Measurements from ENCODE around the gene UBR1. TPM values are rescaled to one million over a fixed set of nuclear protein-coding genes. Genes with fewer than 3 reads are reported as not detected.
A peak's percentile ranks its signal among the peaks of the same experiment; 100 is the strongest.

The UBR1 gene
- total RNA-seq, 1 donor from 2014 or later: 24.2 TPM

GRCh38 chr15:43105077-43105736 is 631 bp downstream of the UBR1 start:
- Histone ChIP-seq H3K4me3 (peak overlapping the region; percentile 77), H3K4me1 (peaks cover 41% of the 10 kb centered on the region), H3K27ac (replicated peaks) (peak overlapping the region; percentile 92), H3K36me3 (peaks cover 13% of the 10 kb centered on the region), H3K9me3 (replicated peaks) (no peaks in the 10 kb centered on the region), H3K27me3 (ENCODE audit: low read depth) (no peaks in the 10 kb centered on the region)
- TF ChIP-seq, protein P1, sequence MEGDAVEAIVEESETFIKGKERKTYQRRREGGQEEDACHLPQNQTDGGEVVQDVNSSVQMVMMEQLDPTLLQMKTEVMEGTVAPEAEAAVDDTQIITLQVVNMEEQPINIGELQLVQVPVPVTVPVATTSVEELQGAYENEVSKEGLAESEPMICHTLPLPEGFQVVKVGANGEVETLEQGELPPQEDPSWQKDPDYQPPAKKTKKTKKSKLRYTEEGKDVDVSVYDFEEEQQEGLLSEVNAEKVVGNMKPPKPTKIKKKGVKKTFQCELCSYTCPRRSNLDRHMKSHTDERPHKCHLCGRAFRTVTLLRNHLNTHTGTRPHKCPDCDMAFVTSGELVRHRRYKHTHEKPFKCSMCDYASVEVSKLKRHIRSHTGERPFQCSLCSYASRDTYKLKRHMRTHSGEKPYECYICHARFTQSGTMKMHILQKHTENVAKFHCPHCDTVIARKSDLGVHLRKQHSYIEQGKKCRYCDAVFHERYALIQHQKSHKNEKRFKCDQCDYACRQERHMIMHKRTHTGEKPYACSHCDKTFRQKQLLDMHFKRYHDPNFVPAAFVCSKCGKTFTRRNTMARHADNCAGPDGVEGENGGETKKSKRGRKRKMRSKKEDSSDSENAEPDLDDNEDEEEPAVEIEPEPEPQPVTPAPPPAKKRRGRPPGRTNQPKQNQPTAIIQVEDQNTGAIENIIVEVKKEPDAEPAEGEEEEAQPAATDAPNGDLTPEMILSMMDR (IDR thresholded peaks at IDR 0.05; ENCODE audit: borderline replicate concordance): no peak
- intact Hi-C loops (cut with micrococcal nuclease): no loop called here
- DNase-seq: no peak

- no peaks in the 10 kb centered on the region for H3K9me3 ChIP-seq (replicated peaks)
- H3K4me3 ChIP-seq: peak overlapping the region; percentile 77
- no peaks in the 10 kb centered on the region for H3K27me3 ChIP-seq (ENCODE audit: low read depth)
- TF ChIP-seq, protein P1 (IDR thresholded peaks at IDR 0.05; ENCODE audit: borderline replicate concordance): no peak
- intact Hi-C loops (cut with micrococcal nuclease): no loop called here
- H3K27ac ChIP-seq (replicated peaks): no peak overlapping the region
- no peak for DNase-seq
- peaks cover 13% of the 10 kb centered on the region for H3K36me3 ChIP-seq
- peaks cover 41% of the 10 kb centered on the region for H3K4me1 ChIP-seq
Observed at GRCh38 chr15:43104426-43104825, 1.4 kb downstream of the UBR1 start.

DNA sequence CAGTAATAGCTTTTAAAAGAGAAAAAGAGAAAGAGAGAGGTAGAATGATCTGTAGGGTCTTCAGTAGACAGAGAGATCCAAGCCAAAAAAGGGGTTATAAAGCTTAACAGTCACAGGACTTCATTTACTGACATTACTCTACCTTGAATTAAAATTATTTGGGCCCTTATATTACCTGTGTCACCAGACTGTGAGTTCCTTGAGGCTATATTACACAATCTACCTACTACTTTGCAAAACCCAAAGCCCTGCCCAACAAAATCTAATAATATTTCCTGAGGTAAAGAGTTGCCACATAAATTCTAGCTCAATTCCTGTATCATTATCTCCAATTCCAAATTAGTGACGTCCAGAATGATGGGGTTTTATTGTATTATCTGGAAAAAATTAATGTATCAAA is 1.9 kb downstream of the UBR1 start:
- Histone ChIP-seq H3K4me3 (no peak overlapping the region), H3K27me3 (ENCODE audit: low read depth) (no peaks in the 10 kb centered on the region), H3K9me3 (replicated peaks) (no peaks in the 10 kb centered on the region), H3K36me3 (peaks cover 13% of the 10 kb centered on the region), H3K4me1 (peaks cover 41% of the 10 kb centered on the region), H3K27ac (replicated peaks) (no peak overlapping the region)
- DNase-seq: no peak
- TF ChIP-seq, protein P1 (IDR thresholded peaks at IDR 0.05; ENCODE audit: borderline replicate concordance): no peak
- intact Hi-C loops (cut with micrococcal nuclease): no loop called here

GRCh38 chr15:43102187-43102586 is 3.7 kb downstream of the UBR1 start:
- Histone ChIP-seq H3K4me3 (no peak overlapping the region), H3K9me3 (replicated peaks) (no peaks in the 10 kb centered on the region), H3K27me3 (ENCODE audit: low read depth) (no peaks in the 10 kb centered on the region), H3K36me3 (peaks cover 17% of the 10 kb centered on the region), H3K27ac (replicated peaks) (no peak overlapping the region), H3K4me1 (peaks cover 45% of the 10 kb centered on the region)
- DNase-seq: no peak
- TF ChIP-seq, protein P1 (IDR thresholded peaks at IDR 0.05; ENCODE audit: borderline replicate concordance): no peak
- intact Hi-C loops (cut with micrococcal nuclease): no loop called here

DNA sequence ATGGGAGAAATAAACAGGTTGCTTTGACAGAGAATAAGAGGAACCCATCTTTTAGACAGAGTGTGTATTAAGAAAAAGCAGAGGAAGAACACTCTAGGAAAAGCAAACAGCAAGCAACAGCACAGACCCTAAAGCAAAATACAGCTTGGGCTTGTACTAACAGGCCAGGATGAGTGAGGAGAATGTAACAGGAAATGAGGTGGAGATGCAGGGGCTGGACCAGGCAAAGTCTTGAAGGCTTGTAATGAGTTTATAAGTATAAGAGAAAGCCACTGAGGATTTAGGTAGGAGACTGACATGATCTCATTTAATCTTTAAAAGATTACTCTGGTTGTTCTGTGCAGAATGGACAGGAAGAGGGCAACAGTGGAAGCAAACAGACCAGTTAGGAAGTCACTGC is 4.9 kb downstream of the UBR1 start:
- Histone ChIP-seq H3K4me1 (peaks cover 44% of the 10 kb centered on the region), H3K9me3 (replicated peaks) (no peaks in the 10 kb centered on the region), H3K27ac (replicated peaks) (no peak overlapping the region), H3K4me3 (no peak overlapping the region), H3K36me3 (peaks cover 21% of the 10 kb centered on the region), H3K27me3 (ENCODE audit: low read depth) (no peaks in the 10 kb centered on the region)
- TF ChIP-seq, protein P1 (IDR thresholded peaks at IDR 0.05; ENCODE audit: borderline replicate concordance): no peak
- DNase-seq: no peak
- intact Hi-C loops (cut with micrococcal nuclease): no loop called here

Measured in left ventricle myocardium inferior (tissue), 1 donor.